NCI-H1417 (cell line): ENCODE results near the gene SLC4A5.

ENCODE experiments used
- DNase-seq, 3 experiments: peaks; one replicate each; lab custom pipeline; 2025; lab: John Stamatoyannopoulos, UW

SLC4A5 gene

DNA sequence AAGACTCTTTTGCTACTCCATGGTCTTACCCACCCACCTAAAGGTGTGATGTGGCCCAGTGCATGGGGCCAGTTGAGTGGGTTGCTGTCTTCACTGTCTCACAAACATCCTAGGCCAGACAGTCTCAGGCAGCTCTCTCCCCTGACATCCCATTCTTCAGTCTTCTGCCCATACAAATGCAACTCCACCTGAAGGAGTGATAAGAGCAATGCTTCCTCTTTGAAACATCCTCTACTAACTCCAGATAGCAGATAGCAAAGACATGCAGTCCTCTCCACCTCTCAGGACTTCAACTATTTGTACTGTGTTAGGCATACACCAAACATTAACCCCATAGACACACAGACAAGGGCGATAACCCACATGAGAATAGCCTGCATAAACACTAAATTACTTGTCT, 73.5 kb downstream of the SLC4A5 start:
- DNase-seq: no peak

DNA sequence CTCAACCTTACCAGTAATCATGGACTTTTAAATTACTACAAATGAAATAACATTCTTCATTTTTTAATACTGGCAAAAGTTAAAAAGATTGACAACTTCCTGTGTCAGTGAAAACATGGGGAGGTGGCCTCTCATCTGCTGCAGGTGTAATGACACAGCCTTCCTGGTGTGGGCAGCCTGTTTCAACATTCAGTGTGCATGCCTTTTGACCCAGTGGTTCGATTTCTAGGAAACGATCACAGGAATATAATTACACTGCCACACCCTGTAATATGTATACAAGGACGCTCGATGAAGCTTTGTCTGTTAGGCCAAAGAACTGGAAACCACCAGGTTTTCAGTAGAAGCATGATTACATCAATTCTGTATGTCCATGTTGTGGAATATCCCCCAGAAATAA, 76.1 kb downstream of the SLC4A5 start:
- peak in 2 of 3 experiments; percentile 46 to 78 for DNase-seq

GRCh38 chr2:74264281-74264680, 78.9 kb downstream of the SLC4A5 start:
- DNase-seq: no peak

GRCh38 chr2:74262681-74263080, 80.5 kb downstream of the SLC4A5 start:
- no peak for DNase-seq

DNA sequence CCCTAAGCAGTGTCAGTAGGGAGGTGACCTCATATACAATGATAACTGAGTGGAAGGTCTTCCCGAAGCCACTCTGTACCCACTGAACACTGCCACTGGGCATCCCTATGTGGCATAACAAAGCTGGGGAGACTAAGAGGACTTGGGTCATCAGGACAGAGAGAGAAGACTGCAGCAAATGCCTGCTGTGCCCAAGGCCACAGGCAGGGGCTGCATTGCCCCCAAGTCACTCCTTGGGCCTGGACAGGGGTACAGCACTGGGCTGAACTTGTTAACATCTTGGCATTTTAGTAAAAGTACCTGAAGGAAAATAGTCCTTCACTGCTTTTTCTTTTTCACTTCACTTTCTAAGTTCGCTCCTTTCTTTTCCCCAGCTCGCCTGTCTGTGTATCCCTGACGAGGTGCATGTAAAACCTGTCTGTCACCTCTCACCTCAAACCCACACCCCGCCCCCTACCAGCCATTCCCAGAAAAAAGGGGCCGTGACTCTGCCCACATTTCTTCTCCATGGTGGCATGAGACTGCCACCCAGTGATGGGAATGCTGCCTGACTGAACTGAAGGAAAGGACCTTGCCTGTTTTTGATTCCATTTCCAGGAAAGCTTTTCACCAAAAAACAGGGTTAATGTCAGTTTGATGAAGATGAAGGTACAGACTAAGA, 81.9 kb downstream of the SLC4A5 start:
- peak in 1 of 3 experiments; percentile 31 for DNase-seq

DNA sequence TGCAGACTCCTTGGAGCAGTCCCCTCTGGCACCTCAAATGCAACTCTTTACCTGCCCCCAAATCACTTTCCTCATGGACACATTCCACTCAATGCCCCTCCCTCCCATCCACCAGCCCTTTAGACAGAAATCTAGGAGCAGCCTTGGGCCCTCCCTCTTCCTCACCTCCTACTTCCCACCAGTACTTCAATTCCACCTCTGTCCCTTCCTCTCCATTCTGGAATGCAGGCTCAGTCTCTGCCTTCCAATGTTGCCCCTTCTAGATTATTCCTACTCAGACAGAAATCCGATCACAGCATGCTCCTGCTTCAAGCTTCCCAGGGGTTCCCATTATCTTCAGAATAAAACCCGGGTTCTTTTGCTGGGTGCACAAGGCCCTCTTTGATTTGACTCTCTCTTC, 82.7 kb downstream of the SLC4A5 start:
- no peak for DNase-seq

GRCh38 chr2:74259733-74260132, 83.5 kb downstream of the SLC4A5 start:
- DNase-seq: no peak

DNA sequence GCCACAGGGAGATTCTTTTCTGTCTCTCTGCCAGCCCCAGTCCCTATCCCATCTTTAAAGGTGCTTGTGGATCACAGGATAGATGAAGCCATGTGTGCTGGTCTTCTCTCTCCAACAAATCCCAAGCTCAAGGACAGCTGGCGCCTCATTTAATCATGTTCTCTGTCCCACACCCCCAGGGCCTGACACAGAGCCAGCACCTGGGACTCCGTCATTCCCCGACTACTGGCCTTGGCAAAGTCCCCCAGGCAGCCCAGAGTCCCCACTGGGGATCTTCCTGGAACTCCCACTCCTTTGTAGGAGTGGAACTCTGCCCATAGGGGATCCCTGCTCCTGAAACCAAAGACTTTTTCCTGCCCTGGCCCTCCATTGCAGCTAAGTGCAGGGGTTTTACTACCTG, 84.0 kb downstream of the SLC4A5 start:
- no peak for DNase-seq

GRCh38 chr2:74255660-74256213, 87.5 kb downstream of the SLC4A5 start:
- no peak for DNase-seq

- no peak for DNase-seq
Measured at GRCh38 chr2:74253971-74254310, 89.3 kb downstream of the SLC4A5 start.

DNA sequence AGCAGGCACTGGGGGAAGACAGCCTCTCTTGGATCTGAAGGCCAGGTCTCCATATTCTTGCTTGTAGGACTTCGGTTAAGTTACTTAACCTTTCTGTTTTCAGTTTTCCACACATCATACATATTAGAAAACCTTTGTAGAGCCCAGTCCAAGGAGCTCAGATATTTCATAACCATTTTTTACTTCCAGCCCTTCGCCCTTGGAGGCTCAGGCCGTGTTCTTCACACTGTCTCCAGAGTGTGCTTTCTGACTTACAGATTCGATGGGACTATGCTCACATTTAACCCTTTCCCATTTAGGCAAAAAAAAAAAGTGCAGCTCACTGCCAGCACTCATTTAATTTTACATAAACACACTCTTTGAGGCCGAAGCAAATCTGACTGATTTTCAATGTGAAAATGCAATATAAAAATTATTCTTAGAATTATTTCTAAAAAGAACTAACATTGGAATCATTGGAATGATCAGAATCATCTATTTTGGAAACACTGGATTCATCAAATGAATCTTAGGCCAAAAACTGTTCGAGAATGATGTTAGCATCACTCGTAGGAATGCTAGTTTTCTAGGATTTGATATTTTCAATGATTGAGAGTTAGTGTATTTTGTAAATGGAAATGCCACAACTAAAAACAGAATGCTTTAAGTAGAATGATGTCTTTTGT, 89.8 kb downstream of the SLC4A5 start:
- DNase-seq: no peak

DNA sequence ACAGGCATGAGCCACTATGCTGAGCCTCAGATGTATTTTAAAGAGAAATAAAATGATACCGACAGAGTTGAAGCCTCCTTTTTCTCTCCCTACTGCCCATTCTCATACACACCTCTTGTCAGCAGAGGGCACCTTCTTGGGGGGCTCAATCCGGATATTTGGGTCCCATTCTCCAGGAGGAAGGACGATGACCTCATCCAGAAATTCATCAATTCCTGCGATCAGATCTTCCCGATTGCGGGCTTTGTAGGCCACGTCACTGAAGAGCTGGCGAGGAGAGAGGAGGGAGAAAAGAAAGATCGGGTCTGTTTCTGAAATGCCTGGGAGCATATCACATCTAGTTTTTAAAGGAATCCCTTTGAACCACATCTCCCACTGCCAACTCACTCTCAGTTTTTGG, 90.4 kb downstream of the SLC4A5 start:
- DNase-seq: no peak

GRCh38 chr2:74252036-74252435, 91.2 kb downstream of the SLC4A5 start:
- DNase-seq: no peak

- DNase-seq: peak; percentile 34 to 75 (median 38)
Measured at GRCh38 chr2:74250189-74250631, 93.0 kb downstream of the SLC4A5 start.

DNA sequence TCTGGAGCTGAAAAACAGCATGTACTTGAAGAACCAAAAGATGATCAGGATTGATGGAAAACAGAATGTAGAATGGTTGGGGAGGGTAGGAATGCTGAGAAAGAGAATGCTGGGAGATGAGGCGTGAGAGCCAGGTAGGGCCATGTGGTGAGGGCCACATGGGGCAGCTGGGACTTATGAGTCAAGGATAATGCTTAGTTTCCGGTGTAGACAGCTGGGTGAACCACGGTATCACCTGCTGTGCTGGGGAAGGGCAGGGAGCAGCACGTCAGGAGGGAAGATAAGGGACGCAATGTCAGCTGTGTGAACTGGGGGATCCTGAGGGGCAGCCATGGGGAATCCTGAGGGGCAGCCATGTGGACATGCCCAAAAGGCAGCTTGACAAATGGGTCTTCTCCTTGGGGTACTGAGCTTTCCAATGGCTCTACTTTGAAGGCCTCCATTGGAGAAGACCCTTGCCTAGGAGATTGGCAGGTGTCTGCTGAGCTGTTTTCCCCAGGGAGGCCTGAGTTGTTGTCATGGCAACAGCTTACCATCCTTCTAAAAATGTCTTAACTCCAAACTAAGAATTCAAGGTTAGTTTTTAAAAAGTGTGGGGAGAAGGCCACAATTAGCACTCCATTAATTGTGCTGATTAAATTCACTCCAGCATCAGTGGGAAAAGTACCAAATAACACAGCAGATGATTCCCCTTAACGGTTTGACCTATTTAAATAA, 93.7 kb downstream of the SLC4A5 start:
- DNase-seq: peak in 1 of 3 experiments; percentile 52

- DNase-seq: no peak
Measured at GRCh38 chr2:74246496-74247195, 96.6 kb downstream of the SLC4A5 start.

GRCh38 chr2:74244286-74244685, 98.9 kb downstream of the SLC4A5 start:
- no peak for DNase-seq

DNA sequence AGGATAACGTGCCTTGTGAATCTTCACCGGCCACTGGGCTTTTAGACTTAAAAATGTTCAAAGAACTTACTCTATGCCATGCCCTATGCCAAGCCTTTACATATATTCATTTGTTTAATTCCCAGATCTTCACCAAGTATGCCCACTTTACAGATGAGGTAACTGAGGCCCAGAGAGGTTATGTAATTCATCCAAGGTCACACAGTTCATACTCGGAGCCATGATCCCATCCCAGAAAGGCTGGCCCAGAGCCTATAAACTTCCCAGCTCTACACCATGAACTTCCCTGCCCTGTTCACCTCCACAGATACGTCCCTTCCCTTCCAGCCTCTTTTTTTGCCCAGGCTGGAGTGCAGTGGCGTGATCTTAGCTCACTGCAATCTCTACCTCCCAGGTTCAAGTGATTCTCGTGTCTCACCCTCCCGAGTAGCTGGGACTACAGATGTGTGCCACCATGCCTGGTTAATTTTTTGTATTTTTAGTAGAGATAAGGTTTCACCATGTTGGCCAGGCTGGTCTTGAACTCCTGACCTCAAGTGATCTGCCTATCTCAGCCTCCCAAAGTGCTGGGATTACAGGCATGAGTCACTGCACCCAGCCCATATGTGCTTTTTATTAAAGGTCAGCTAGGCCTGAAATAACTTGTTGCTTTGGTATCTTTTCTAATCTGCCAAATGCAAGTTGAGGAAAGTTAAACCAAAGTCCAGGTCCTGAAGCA, 100.7 kb downstream of the SLC4A5 start:
- no peak for DNase-seq

- no peak for DNase-seq
Measured at GRCh38 chr2:74239346-74239745, 103.9 kb downstream of the SLC4A5 start.

- no peak for DNase-seq
Measured at GRCh38 chr2:74238879-74239278, 104.3 kb downstream of the SLC4A5 start.

GRCh38 chr2:74235041-74235440, 108.2 kb downstream of the SLC4A5 start:
- DNase-seq: no peak

- peak in 2 of 3 experiments; percentile 18 to 67 for DNase-seq
Measured at GRCh38 chr2:74233648-74234047, 109.6 kb downstream of the SLC4A5 start.
